GM04503 (cell line): ENCODE data around the gene MTFR1L.

Experiments used
- DNase-seq: peaks from one replicate; pipeline ENCODE4 v3.0.0-alpha.2; 2012; ENCODE audit warnings: low read depth

The MTFR1L gene

GRCh38 chr1:25863486-25864262, 43.9 kb downstream of the MTFR1L start:
- DNase-seq, result no peak

- DNase-seq, result no peak
Observed at GRCh38 chr1:25864434-25864833, 44.7 kb downstream of the MTFR1L start.

DNA sequence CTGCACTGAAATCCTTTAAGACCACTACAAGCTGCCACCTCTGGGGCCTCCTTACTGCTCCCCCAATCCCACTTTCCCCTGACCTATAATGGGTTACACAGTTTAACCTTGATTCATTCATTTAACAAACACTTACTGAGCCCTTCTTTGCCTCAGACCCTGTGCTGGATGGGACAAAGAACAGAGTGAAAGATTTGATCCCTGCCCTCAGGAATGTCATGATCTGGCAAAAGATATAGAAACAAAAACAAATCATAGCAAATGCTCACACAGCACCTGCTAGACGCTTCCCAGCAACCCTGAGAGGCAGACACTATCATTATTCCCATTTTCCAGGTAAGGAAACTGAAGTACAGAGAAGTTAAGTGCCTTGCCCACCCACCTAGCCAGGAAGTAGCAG, 46.5 kb downstream of the MTFR1L start:
- DNase-seq, result no peak

- no peak for DNase-seq
Observed at GRCh38 chr1:25867210-25867991, 47.6 kb downstream of the MTFR1L start.

- DNase-seq, result no peak
Observed at GRCh38 chr1:25869909-25870606, 50.3 kb downstream of the MTFR1L start.

- no peak for DNase-seq
Observed at GRCh38 chr1:25870614-25871013, 50.9 kb downstream of the MTFR1L start.

DNA sequence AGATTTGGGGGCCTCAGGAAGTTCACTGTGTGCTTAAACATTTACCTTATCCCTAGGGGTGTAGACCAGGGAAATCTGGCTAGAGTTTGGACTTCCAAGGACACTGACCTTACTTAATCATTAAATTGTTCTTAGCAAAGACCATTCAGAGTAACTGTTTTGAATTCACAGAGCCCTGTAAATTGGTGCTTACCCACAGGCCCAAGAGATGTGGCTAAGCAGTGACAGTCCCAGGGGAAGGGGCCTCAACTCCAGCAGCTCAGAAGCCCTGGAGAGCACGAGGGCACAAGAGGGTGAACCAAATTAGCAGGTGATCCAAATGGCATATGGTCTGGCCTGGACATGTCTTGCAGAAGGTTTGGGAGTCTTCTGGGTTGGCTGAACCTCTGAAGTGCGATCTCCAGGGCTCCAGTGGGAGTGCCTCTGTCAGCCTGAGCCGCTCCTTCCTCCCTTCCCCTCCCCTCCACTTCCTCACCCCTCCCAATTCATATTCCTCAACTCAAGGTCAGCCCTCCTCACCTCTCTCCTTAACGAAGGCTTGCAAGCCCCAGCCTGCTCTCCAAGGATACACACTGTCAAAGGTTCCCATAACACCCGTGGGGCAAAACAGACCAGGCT, 51.4 kb downstream of the MTFR1L start:
- DNase-seq, result no peak

DNA sequence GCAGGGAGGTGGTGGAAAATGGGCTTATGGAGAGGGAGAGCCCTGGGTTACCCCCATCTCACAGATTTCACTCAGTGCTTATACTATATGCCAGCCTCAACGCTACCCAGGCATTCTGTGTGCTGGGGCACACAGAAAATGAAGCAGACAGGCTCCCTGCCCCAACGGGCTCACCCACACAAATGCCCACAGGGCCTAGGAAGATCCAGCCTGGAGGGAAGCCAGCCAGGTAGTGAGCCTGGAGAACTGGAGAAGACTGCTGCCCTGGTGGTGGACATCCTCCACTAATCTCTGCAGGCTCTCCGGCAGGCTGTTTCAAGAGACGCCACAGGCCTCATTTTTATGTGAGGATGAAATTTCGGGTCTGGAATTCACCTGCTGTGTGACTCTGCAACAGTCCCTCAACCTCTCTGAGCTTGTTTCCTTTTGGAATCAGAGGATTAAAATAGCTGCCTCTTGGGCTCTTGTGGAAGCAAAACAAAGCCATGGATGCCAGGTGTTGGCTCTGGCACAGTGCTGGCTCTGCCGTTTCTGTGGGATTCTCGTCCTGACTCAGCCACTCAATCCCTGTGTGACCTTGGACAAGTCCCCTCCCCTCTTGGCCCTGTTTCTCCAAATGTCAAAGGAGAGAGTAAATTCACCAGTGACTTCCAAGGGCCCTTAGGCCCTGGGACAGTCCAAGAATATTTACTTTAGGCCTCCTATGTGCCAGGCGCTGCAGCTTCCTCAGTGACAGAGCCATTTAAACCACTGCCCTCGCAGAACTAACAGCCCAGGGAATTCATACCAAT, 52.1 kb downstream of the MTFR1L start:
- no peak for DNase-seq

GRCh38 chr1:25872713-25873112, 53.0 kb downstream of the MTFR1L start:
- no peak for DNase-seq

DNA sequence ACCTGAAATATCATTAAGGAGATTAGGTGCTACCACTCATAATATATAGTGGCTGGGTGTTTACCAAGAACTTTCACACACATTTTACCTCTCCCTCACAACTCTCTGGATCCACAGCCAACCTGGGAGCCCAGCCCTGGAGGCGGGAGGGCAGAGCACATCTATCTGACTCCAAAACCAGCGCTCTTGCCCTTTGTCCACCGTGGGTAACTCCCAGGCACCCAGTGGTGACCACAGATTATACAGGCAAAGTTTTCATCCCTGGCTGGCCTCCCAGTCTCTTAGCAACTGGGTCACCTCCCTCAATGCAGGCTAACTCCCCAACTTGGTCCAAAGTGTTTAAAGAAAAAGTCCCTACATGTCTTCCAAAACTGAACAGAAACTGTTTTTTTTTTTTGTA, 53.4 kb downstream of the MTFR1L start:
- no peak for DNase-seq

DNA sequence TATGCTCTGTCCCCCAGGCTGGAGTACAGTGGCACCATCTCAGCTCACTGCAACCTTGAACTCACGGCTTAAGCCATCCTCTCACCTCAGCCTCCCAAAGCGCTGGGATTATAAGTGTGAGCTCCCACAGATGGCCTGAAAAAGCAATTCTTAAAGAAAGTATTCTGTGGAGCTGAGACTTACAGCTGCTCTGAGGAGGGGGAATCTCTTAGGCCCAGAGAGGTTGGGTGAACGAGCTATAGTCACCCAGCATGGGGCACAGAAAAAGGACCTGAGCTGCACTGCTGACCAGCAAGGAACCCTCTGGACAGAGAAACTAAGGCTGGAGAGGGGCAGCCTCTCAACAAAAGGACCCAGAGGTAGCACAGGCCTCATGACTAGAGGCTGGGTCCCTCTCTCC, 54.5 kb downstream of the MTFR1L start:
- no peak for DNase-seq

- DNase-seq, result no peak
Observed at GRCh38 chr1:25874635-25875153, 54.9 kb downstream of the MTFR1L start.

- no peak for DNase-seq
Observed at GRCh38 chr1:25875154-25875855, 55.6 kb downstream of the MTFR1L start, which contains the start of gene PAQR7. Gene PAQR7 (minus strand): TSS chr1:25875708. CDS start chr1:25863839, 11,869 bp downstream.

GRCh38 chr1:25875856-25876692, 56.3 kb downstream of the MTFR1L start:
- no peak for DNase-seq

GRCh38 chr1:25876693-25877077, 56.9 kb downstream of the MTFR1L start:
- no peak for DNase-seq

GRCh38 chr1:25877155-25877554, 57.4 kb downstream of the MTFR1L start:
- no peak for DNase-seq

GRCh38 chr1:25878690-25879089, 58.9 kb downstream of the MTFR1L start:
- no peak for DNase-seq

- DNase-seq, result no peak
Observed at GRCh38 chr1:25879675-25880074, 59.9 kb downstream of the MTFR1L start.

DNA sequence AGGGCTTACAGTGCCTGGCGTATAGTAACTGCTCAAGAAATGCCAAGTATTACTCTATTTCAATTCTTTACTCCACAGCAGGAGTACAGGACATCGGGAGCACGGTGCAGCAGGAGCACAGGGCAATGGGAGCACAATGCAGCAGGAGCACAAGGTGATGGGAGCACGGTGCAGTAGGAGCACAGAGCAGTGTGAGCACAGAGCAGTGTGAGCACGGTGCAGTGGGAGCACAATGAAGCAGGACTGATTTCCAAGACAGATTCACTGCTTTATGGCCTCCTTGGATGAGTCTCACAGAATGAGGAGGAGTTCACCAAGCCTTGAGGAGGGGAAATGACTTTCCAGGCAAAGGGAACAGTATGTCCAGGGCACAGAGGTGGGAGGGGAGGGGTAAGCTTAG, 60.8 kb downstream of the MTFR1L start:
- DNase-seq, result no peak

GRCh38 chr1:25881266-25881665, 61.5 kb downstream of the MTFR1L start:
- DNase-seq, result no peak
